ENCODE data around the gene TMBIM4.

DNA sequence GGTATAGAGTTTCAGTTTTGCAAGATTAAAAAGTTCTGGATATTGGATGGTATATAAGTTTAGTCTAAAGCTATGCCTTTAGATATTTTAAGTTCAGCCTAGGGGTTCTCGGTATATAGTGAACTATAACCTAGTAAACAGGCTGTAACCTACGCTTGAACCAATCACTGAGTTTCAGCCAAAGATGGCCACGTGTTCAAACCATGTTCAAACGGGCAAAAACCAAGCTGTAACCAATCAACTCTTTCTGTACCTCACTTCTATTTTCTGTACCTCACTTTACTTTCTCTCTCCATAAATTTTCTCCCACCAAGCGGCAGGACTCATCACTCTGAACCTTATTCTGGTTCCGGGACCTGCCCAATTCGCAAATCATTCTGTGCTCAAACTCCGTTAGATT lies 1.4 kb downstream of the TMBIM4 start:
- TF ChIP-seq CTCF (IDR thresholded peaks at IDR 0.05): no peak
- TF ChIP-seq POLR2A (IDR thresholded peaks at IDR 0.05): no peak

Data from testis (tissue), 2 donors.